ENCODE results near the gene MED8. TPM values are rescaled to one million over a fixed set of nuclear protein-coding genes. Genes with fewer than 3 reads are reported as not detected.
A peak's percentile ranks its signal among the peaks of the same experiment; 100 is the strongest.

MED8 gene
- total and polyA plus RNA-seq, 9 of the 15 experiments (the other 6 are each of a cell fraction or from before 2014, with no cell fraction given): 23.0 to 120 (median 56.4) TPM

DNA sequence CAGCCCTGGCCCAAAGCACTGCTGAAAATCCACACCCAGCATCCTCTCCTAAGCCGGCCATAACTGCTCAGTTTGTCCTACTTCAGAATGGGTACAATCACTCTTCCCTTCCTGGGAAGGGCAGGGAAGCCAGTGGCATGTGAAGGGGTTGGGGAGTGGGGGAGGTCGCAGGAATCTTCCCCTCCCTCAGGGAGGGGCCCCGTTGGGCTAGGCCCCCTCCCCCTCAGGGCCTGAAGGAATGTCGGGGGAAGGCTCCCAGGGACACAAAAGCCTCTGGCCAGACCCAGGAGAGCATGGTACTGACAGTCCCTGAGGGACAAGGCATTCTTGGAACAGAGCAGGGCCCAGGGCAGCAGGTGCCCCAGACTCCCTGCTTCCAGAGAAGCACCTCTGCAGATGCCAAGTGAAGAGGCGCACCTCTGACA is 23.0 kb downstream of the MED8 start:
- H3K4me1 ChIP-seq (replicated peaks in 1 of 2; ENCODE audit: control insufficient read depth in 2 of 2, insufficient read depth in 2 of 2, low read length in 2 of 2): peaks cover 31 to 45% of the 10 kb centered on the region in 2 experiments

More for the DNA sequence above, 23.0 kb downstream of the MED8 start:
- H2AFZ ChIP-seq (ENCODE audit: low read depth, low read length): peak overlapping the region; percentile 78; the same call in 1 of the 2 replicates
- peak overlapping the region; percentile 76 to 97 for H3K9ac ChIP-seq (ENCODE audit: insufficient read depth in 1 of 2, low read depth in 2 of 2, low read length in 2 of 2)
- ChIA-PET CTCF (ENCODE audit: low intra/inter-chr PET ratio) (no interaction called here), POLR2A (interaction anchor here (0.6 to 1.6 kb wide), 3 partner anchors 9 to 16 kb away, joined by 4 to 5 read pairs (median 5); no protein-coding TSS in a partner anchor)
- DNase-seq (ENCODE audit: extremely low read depth in 1 of 4, low spot score in 3 of 4) (peak in 2 of 4 experiments; percentile 47 to 50), ATAC-seq (no peak), FAIRE-seq (no peak)
- no TSS peak for BruUV-seq (replicated peaks)
- WGBS (ENCODE audit: insufficient coverage, low coverage, missing lambda C conversion rate): 11% methylated on average over 5 of the region's 5 CpGs
- H3K36me3 ChIP-seq (ENCODE audit: control insufficient read depth, insufficient read depth, low read length): peaks cover 44% of the 10 kb centered on the region
- peaks cover 43% of the 10 kb centered on the region for H3K79me2 ChIP-seq (ENCODE audit: control insufficient read depth, insufficient read depth, low read length)
- peak in 1 of 3 experiments; percentile 16 for TF ChIP-seq YY1 (IDR thresholded peaks at IDR 0.05; ENCODE audit: borderline replicate concordance in 1 of 3, control insufficient read depth in 1 of 3, extremely low read depth in 1 of 3, insufficient read depth in 3 of 3, insufficient read length in 1 of 3, insufficient replicate concordance in 2 of 3, low read depth in 1 of 3, low read length in 2 of 3)
- no peak for TF ChIP-seq ZNF668 (CRISPR knock-in tag; IDR thresholded peaks at IDR 0.05)
- TF ChIP-seq MTF1 (CRISPR knock-in tag; IDR thresholded peaks at IDR 0.05; ENCODE audit: borderline replicate concordance): no peak
- TF ChIP-seq, protein P1, sequence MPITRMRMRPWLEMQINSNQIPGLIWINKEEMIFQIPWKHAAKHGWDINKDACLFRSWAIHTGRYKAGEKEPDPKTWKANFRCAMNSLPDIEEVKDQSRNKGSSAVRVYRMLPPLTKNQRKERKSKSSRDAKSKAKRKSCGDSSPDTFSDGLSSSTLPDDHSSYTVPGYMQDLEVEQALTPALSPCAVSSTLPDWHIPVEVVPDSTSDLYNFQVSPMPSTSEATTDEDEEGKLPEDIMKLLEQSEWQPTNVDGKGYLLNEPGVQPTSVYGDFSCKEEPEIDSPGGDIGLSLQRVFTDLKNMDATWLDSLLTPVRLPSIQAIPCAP (CRISPR knock-in tag; IDR thresholded peaks at IDR 0.05; ENCODE audit: borderline replicate concordance): no peak
- TF ChIP-seq, protein P2, sequence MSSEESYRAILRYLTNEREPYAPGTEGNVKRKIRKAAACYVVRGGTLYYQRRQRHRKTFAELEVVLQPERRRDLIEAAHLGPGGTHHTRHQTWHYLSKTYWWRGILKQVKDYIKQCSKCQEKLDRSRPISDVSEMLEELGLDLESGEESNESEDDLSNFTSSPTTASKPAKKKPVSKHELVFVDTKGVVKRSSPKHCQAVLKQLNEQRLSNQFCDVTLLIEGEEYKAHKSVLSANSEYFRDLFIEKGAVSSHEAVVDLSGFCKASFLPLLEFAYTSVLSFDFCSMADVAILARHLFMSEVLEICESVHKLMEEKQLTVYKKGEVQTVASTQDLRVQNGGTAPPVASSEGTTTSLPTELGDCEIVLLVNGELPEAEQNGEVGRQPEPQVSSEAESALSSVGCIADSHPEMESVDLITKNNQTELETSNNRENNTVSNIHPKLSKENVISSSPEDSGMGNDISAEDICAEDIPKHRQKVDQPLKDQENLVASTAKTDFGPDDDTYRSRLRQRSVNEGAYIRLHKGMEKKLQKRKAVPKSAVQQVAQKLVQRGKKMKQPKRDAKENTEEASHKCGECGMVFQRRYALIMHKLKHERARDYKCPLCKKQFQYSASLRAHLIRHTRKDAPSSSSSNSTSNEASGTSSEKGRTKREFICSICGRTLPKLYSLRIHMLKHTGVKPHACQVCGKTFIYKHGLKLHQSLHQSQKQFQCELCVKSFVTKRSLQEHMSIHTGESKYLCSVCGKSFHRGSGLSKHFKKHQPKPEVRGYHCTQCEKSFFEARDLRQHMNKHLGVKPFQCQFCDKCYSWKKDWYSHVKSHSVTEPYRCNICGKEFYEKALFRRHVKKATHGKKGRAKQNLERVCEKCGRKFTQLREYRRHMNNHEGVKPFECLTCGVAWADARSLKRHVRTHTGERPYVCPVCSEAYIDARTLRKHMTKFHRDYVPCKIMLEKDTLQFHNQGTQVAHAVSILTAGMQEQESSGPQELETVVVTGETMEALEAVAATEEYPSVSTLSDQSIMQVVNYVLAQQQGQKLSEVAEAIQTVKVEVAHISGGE (CRISPR knock-in tag; IDR thresholded peaks at IDR 0.05): 0 out of 6 replicates have a peak, but pooled peaks of 1 of the 3 experiments have one; percentile 6
- 0 out of 2 replicates have a peak, but pooled peaks have one; percentile 35 for TF ChIP-seq TGIF2 (CRISPR knock-in tag; IDR thresholded peaks at IDR 0.05)
- TF ChIP-seq TEAD1 (CRISPR knock-in tag; IDR thresholded peaks at IDR 0.05): 0 out of 4 replicates have a peak, but pooled peaks of 1 of the 2 experiments have one; percentile 13
- TF ChIP-seq RBM25 (IDR thresholded peaks at IDR 0.05; ENCODE audit: low read depth, low read length, severe bottlenecking): peak; percentile 26
- TF ChIP-seq KDM1A (IDR thresholded peaks at IDR 0.05): peak in 1 of 2 experiments; percentile 42; a peak in 1 of 4 replicates
- TF ChIP-seq TCF7L2 (IDR thresholded peaks at IDR 0.05; ENCODE audit: low read depth, low read length): no peak
- no peak for TF ChIP-seq BRCA1 (IDR thresholded peaks at IDR 0.05)
- TF ChIP-seq BRCA1 (CRISPR knock-in tag; IDR thresholded peaks at IDR 0.05): no peak
- peak overlapping the region; percentile 64 for H3K4me3 ChIP-seq
- H3K9me3 ChIP-seq (replicated peaks; ENCODE audit: control insufficient read depth, insufficient read depth, low read depth, low read length): no peaks in the 10 kb centered on the region
- peaks cover 10% of the 10 kb centered on the region for H4K20me1 ChIP-seq (replicated peaks; ENCODE audit: control insufficient read depth, insufficient read depth, low read length)
- in situ Hi-C loops (cut with MboI) (no loop called here), intact Hi-C loops (cut with micrococcal nuclease) (no loop called here)
- H3K9me1 ChIP-seq (ENCODE audit: control insufficient read depth, insufficient read depth, low read length): peaks cover 12% of the 10 kb centered on the region
- H3K27me3 ChIP-seq (ENCODE audit: control insufficient read depth in 2 of 2, insufficient read depth in 2 of 2, low read length in 2 of 2): no peaks in the 10 kb centered on the region
- peak overlapping the region; percentile 93 for H3K4me2 ChIP-seq (ENCODE audit: insufficient read depth, low read length)
- peak overlapping the region; percentile 89 for H3K27ac ChIP-seq (ENCODE audit: extremely low read depth, low read depth, low read length)
